Ascending aorta (tissue), 2 donors: Measurements from ENCODE around the gene INPP4A. TPM values are rescaled to one million over a fixed set of nuclear protein-coding genes. Genes with fewer than 3 reads are reported as not detected.

ENCODE experiments used
- DNase-seq, 2 donors: peaks; one replicate each; pipeline ENCODE4 v3.0.0-alpha.2; 2019; ENCODE audit warnings: low spot score in 2 of 2
- H3K27ac ChIP-seq, 2 donors: fragments of 200-600 bp; sonication (generic); one replicate each; pipeline ENCODE4 v1.5.1; 2016 to 2017; ENCODE audit warnings: mild to moderate bottlenecking in 1 of 2
- H3K27me3 ChIP-seq: fragments of 200-600 bp; sonication (generic); one replicate; pipeline ENCODE4 v1.5.1; 2017
- H3K36me3 ChIP-seq, 2 donors: fragments of 200-600 bp; sonication (generic); one replicate each; pipeline ENCODE4 v1.5.1; 2016
- H3K4me1 ChIP-seq, 2 donors: fragments of 200-600 bp; sonication (generic); one replicate each; pipeline ENCODE4 v1.5.1; 2016 to 2017; ENCODE audit warnings: mild to moderate bottlenecking in 1 of 2
- H3K4me3 ChIP-seq, 2 donors: fragments of 200-600 bp; sonication (generic); one replicate each; pipeline ENCODE4 v1.5.1; 2016 to 2017; ENCODE audit warnings: mild to moderate bottlenecking in 1 of 2
- H3K9me3 ChIP-seq, 2 donors: fragments of 200-600 bp; sonication (generic); one replicate each; pipeline ENCODE4 v1.5.1; 2016
- intact Hi-C: fragments of 100-400 bp; cut with DNase I; formaldehyde crosslinking; loops from one replicate; pipeline ENCODE4 v1.15.1; 2023
- total RNA-seq: library from RNA; depleted of rRNA; stranded (reverse); fragments of >200 nt; gene quantifications from one replicate; pipeline ENCODE4 v1.1.0, GENCODE V29; 2016
- TF ChIP-seq, protein P1 (sequence below), 3 experiments: fragments of 200-600 bp in 2 of 3; fragments of 450-650 bp in 1 of 3; sonication (generic) in 2 of 3; IDR thresholded peaks; one replicate each; pipeline ENCODE4 v1.5.1; 2016 to 2019; ENCODE audit warnings: antibody characterized with exemption in 3 of 3, mild to moderate bottlenecking in 1 of 3, moderate library complexity in 1 of 3

The INPP4A gene
- total RNA-seq, 1 donor from 2014 or later, result 52.8 TPM

DNA sequence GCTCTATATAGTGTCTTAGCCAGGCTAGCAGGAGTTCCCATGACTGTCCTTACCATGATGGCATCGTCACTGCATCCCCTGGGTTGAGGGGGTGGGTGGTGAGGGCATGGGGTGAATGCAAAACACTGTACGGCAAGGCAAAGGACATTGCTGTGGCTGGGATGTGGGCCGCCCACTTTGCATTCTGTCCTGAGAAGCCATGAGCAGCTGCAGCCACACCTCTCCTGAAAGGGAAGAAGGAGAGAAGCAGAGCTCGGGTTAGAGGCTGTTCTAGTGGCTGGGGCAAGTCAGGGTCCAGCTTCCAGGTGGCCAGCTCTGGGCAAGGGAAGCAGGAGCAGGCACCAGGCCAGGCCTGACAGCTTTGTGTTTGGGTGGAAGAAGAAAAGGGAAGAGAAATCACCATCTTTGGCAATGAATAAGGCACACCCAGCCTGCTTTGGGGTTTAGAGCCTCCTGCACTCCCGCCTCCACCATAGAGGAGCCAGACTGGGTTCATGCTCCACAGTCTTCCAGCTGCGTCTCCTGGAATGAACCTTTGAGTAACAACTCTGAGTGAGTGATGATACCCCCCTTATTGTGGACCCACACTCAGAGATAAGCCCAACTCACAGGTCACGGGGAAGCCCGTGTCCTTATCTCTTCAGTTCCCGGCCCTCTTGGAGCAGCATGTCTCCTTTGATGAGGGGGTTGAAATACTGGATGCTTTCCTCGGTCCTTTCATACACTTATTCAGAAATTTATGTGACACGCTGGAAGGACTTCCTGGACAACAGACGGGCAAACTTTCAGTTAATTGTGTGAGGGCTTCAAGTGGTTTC is 63.4 kb downstream of the INPP4A start:
- Histone ChIP-seq H3K4me3 (no peak overlapping the region), H3K4me1 (peaks cover 0 to 33% of the 10 kb centered on the region in 2 donors), H3K9me3 (no peaks in the 10 kb centered on the region), H3K27ac (peak overlapping the region; percentile 13 to 25), H3K27me3 (no peaks in the 10 kb centered on the region), H3K36me3 (no peaks in the 10 kb centered on the region)
- TF ChIP-seq, protein P1, sequence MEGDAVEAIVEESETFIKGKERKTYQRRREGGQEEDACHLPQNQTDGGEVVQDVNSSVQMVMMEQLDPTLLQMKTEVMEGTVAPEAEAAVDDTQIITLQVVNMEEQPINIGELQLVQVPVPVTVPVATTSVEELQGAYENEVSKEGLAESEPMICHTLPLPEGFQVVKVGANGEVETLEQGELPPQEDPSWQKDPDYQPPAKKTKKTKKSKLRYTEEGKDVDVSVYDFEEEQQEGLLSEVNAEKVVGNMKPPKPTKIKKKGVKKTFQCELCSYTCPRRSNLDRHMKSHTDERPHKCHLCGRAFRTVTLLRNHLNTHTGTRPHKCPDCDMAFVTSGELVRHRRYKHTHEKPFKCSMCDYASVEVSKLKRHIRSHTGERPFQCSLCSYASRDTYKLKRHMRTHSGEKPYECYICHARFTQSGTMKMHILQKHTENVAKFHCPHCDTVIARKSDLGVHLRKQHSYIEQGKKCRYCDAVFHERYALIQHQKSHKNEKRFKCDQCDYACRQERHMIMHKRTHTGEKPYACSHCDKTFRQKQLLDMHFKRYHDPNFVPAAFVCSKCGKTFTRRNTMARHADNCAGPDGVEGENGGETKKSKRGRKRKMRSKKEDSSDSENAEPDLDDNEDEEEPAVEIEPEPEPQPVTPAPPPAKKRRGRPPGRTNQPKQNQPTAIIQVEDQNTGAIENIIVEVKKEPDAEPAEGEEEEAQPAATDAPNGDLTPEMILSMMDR (IDR thresholded peaks at IDR 0.05), result no peak
- DNase-seq, result no peak
- intact Hi-C loops, result no loop called here

DNA sequence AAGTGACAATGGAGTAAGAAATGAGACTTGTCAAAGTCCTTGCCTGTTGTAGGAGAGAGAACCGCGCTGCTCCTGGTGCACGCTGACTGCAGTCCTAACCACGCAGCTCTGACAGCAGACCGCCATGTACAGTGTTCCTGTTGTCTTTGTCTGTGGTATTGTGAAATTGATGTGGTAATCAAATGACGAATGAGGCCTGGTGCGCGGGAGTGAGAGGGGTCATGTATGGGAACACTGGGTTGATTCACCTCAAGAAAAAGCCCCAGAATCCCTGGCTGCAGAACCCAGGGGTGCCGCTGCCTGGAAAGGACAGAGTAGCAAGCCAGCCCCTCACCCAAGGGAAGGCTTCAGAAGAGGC is 64.0 kb downstream of the INPP4A start:
- Histone ChIP-seq H3K27ac (peak overlapping the region; percentile 13 to 25), H3K36me3 (no peaks in the 10 kb centered on the region), H3K4me1 (peaks cover 0 to 29% of the 10 kb centered on the region in 2 donors), H3K9me3 (no peaks in the 10 kb centered on the region), H3K4me3 (no peak overlapping the region), H3K27me3 (no peaks in the 10 kb centered on the region)
- intact Hi-C loops, result no loop called here
- TF ChIP-seq, protein P1 (IDR thresholded peaks at IDR 0.05), result no peak
- DNase-seq, result peak; percentile 35 to 77

DNA sequence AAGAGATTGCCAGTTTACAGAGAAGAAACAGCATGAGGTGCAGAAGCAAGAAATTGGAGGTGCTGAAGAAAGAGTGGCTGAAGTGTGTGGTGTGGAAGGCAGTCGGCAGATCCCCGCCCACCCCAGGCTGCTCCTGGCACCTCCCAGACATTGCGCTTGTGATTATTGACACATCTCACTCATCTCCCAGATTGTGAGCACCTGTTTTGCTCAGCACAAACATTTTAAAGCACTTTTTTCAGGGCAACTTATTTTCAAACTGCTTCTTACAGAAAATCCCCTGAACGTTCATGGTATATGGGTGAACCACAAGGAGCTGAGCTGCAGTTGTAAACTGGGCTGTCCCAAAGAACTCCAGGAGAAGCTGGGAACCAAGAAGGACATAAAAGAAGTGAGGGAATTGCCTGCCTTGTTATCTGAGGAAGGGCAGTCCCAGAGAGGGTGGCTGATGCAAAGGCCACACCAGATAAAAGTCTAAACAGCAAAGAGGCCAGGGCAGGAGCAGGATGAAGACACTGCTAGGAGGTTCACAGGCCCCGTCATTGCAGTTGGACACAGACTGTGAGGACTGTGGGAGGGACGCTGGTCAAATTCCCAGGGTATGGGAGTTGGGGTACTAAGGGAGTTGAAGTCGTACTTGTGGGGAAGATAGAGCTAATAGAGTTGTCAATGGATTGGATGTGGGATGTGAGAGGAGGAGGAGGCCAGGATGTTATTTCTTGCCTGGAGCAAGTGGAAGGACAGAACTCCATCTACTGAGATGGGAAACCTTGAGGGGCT is 65.1 kb downstream of the INPP4A start:
- Histone ChIP-seq H3K27ac (no peak overlapping the region), H3K36me3 (no peaks in the 10 kb centered on the region), H3K4me3 (no peak overlapping the region), H3K27me3 (no peaks in the 10 kb centered on the region), H3K4me1 (peaks cover 0 to 20% of the 10 kb centered on the region in 2 donors), H3K9me3 (no peaks in the 10 kb centered on the region)
- no peak for DNase-seq
- TF ChIP-seq, protein P1 (IDR thresholded peaks at IDR 0.05), result no peak
- intact Hi-C loops, result no loop called here

DNA sequence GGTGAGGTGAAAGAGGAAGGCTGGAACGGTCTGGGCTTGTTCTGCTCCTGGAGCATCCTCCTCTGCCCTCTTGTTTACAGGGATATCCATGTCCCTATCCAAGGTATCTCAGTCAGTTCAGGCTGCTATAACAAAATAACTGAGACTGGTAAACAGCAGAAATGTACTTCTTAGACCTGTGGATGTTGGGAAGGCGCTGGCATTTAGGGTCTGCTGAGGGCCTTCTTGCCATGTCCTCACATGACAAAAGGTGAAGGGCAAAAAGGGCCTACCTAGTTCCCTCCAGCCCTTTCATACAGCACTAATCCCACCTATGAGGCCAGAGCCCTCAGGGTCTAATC is 65.6 kb downstream of the INPP4A start:
- intact Hi-C loops, result no loop called here
- TF ChIP-seq, protein P1 (IDR thresholded peaks at IDR 0.05), result no peak
- Histone ChIP-seq H3K4me3 (no peak overlapping the region), H3K27ac (no peak overlapping the region), H3K36me3 (no peaks in the 10 kb centered on the region), H3K4me1 (peaks cover 0 to 19% of the 10 kb centered on the region in 2 donors), H3K27me3 (no peaks in the 10 kb centered on the region), H3K9me3 (no peaks in the 10 kb centered on the region)
- DNase-seq, result no peak

DNA sequence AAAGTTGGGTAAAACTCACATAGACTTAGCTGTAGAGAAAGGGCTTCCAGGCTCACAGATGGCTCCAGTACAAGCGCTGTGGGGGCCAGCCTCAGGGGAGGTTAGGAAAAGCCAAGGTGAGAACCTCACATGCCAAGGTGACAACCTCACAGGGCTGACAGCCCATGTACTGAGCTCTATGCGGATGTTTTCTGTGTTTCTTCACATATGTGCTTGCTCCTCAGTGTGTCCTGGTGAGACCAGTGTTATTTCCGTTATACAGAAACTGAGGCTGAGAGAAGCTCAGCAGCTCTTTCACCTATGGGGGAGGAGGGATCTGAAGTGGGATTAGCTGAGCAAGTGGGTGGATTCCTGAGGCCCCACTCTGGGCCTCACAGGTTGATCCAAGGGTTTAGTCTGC is 67.3 kb downstream of the INPP4A start:
- Histone ChIP-seq H3K9me3 (no peaks in the 10 kb centered on the region), H3K27me3 (no peaks in the 10 kb centered on the region), H3K27ac (no peak overlapping the region), H3K4me1 (peaks cover 4 to 8% of the 10 kb centered on the region in 2 donors), H3K36me3 (no peaks in the 10 kb centered on the region), H3K4me3 (no peak overlapping the region)
- TF ChIP-seq, protein P1 (IDR thresholded peaks at IDR 0.05), result no peak
- intact Hi-C loops, result no loop called here
- DNase-seq, result no peak
